PC-9 (cell line): ENCODE measurements around the gene WDR20.

Source experiments
- CTCF ChIP-seq: fragments of 200-600 bp; sonication (generic); conservative IDR thresholded peaks from 2 replicates; pipeline ENCODE4 v1.6.1; 2017; ENCODE audit warnings: mixed run types, antibody characterized with exemption, mild to moderate bottlenecking, moderate library complexity
- EZH2 ChIP-seq: fragments of 200-600 bp; sonication (generic); IDR thresholded peaks from 2 replicates; pipeline ENCODE4 v1.8.0; 2017; ENCODE audit warnings: antibody characterized with exemption, low read depth

GRCh38 chr14:102201776-102202175, 62.1 kb downstream of the WDR20 start:
- TF ChIP-seq CTCF, result no peak
- TF ChIP-seq EZH2, result no peak
